ENCODE data around the gene PACRG.

DNA sequence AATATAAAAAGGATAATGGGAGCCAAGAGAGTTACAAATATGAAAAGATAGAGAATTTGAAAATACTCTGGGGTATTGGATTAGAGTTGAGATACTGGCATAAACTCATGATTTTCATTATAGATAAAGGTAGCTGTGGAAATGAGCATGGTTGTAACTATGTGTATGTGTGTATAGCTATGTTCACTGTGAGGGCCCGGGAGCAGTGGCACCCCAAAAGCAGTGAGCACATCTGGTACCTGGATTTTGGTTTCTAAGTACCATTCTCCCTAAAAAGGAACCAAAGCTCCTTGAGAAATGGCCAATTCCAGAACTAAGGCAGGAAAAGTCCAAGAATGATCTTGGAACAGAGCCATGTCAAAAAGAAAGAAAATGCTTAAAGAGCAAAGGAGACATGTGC lies 484.3 kb downstream of the PACRG start:
- TF ChIP-seq, protein P1, sequence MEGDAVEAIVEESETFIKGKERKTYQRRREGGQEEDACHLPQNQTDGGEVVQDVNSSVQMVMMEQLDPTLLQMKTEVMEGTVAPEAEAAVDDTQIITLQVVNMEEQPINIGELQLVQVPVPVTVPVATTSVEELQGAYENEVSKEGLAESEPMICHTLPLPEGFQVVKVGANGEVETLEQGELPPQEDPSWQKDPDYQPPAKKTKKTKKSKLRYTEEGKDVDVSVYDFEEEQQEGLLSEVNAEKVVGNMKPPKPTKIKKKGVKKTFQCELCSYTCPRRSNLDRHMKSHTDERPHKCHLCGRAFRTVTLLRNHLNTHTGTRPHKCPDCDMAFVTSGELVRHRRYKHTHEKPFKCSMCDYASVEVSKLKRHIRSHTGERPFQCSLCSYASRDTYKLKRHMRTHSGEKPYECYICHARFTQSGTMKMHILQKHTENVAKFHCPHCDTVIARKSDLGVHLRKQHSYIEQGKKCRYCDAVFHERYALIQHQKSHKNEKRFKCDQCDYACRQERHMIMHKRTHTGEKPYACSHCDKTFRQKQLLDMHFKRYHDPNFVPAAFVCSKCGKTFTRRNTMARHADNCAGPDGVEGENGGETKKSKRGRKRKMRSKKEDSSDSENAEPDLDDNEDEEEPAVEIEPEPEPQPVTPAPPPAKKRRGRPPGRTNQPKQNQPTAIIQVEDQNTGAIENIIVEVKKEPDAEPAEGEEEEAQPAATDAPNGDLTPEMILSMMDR (conservative IDR thresholded peaks at IDR 0.05; ENCODE audit: low read length), result no peak
- no peak for TF ChIP-seq EZH2phosphoT487 (IDR thresholded peaks at IDR 0.05; ENCODE audit: borderline replicate concordance, low read depth, low read length)

All from OCI-LY7 (cell line).